IPS-18a (cell line): ENCODE results near the gene CHPF2.
A peak's percentile ranks its signal among the peaks of the same experiment; 100 is the strongest.

Experiments
- H3K27ac ChIP-seq: one replicate; pipeline ENCODE4 v1.5.1; 2013; ENCODE audit warnings: low read length
- H3K27me3 ChIP-seq: one replicate; pipeline ENCODE4 v1.6.1; 2013; ENCODE audit warnings: mild to moderate bottlenecking, low read length; ENCODE audit not compliant: control insufficient read depth, insufficient read depth
- H3K36me3 ChIP-seq: one replicate; pipeline ENCODE4 v1.6.1; 2013; ENCODE audit warnings: low read depth, low read length; ENCODE audit not compliant: control insufficient read depth
- H3K4me1 ChIP-seq: one replicate; pipeline ENCODE4 v1.6.1; 2013; ENCODE audit warnings: low read depth, low read length; ENCODE audit not compliant: control insufficient read depth
- H3K4me3 ChIP-seq: one replicate; pipeline ENCODE4 v1.5.1; 2013; ENCODE audit warnings: low read length
- H3K9ac ChIP-seq: one replicate; pipeline ENCODE4 v1.6.1; 2013; ENCODE audit warnings: mild to moderate bottlenecking, low read length, moderate library complexity
- H3K9me3 ChIP-seq: one replicate; pipeline ENCODE4 v1.6.1; 2013; ENCODE audit warnings: low read depth, low read length; ENCODE audit not compliant: control insufficient read depth

CHPF2 gene

GRCh38 chr7:151245360-151246101, 13.2 kb downstream of the CHPF2 start:
- Histone ChIP-seq H3K4me3 (peak overlapping the region; percentile 57), H3K27ac (no peak overlapping the region), H3K36me3 (no peaks in the 10 kb centered on the region), H3K9ac (no peak overlapping the region), H3K27me3 (peaks cover 68% of the 10 kb centered on the region), H3K9me3 (no peaks in the 10 kb centered on the region), H3K4me1 (peaks cover 26% of the 10 kb centered on the region)

GRCh38 chr7:151246102-151246850, 14.0 kb downstream of the CHPF2 start:
- Histone ChIP-seq H3K36me3 (no peaks in the 10 kb centered on the region), H3K9ac (no peak overlapping the region), H3K27ac (no peak overlapping the region), H3K4me3 (no peak overlapping the region), H3K4me1 (peaks cover 33% of the 10 kb centered on the region), H3K9me3 (no peaks in the 10 kb centered on the region), H3K27me3 (peaks cover 75% of the 10 kb centered on the region)

- no peak overlapping the region for H3K27ac ChIP-seq
- H3K4me3 ChIP-seq: no peak overlapping the region
- peaks cover 77% of the 10 kb centered on the region for H3K27me3 ChIP-seq
These were observed 14.7 kb downstream of the CHPF2 start for GRCh38 chr7:151246851-151247580.

GRCh38 chr7:151247611-151248345, 15.5 kb downstream of the CHPF2 start:
- Histone ChIP-seq H3K27ac (no peak overlapping the region), H3K9ac (no peak overlapping the region), H3K27me3 (peaks cover 77% of the 10 kb centered on the region)

More at GRCh38 chr7:151246851-151247580, 14.7 kb downstream of the CHPF2 start:
- Histone ChIP-seq H3K9ac (no peak overlapping the region), H3K4me1 (peaks cover 33% of the 10 kb centered on the region), H3K36me3 (no peaks in the 10 kb centered on the region), H3K9me3 (no peaks in the 10 kb centered on the region)

GRCh38 chr7:151248346-151249033, 16.2 kb downstream of the CHPF2 start, which contains the start of gene SMARCD3:
Gene SMARCD3 (minus strand): TSS chr7:151248694. CDS start chr7:151248562, 132 bp downstream.
- Histone ChIP-seq H3K9ac (no peak within 1 kb of the TSS), H3K4me3 (peak within 1 kb of the TSS; percentile 57), H3K9me3 (no peaks in the 10 kb centered on the region), H3K36me3 (no peaks in the 10 kb centered on the region), H3K27ac (no peak within 1 kb of the TSS), H3K27me3 (peaks cover 78% of the 10 kb centered on the region), H3K4me1 (peaks cover 40% of the 10 kb centered on the region)

More at GRCh38 chr7:151247611-151248345, 15.5 kb downstream of the CHPF2 start:
- H3K36me3 ChIP-seq: no peaks in the 10 kb centered on the region
- no peaks in the 10 kb centered on the region for H3K9me3 ChIP-seq
- H3K4me3 ChIP-seq: peak overlapping the region; percentile 57
- H3K4me1 ChIP-seq: peaks cover 36% of the 10 kb centered on the region

- Histone ChIP-seq H3K9ac (no peak overlapping the region), H3K4me1 (peaks cover 34% of the 10 kb centered on the region)
These were observed 16.9 kb downstream of the CHPF2 start for GRCh38 chr7:151249034-151249731.

GRCh38 chr7:151249732-151250072, 17.4 kb downstream of the CHPF2 start:
- H3K9me3 ChIP-seq: no peaks in the 10 kb centered on the region
- H3K9ac ChIP-seq: no peak overlapping the region
- peaks cover 30% of the 10 kb centered on the region for H3K4me1 ChIP-seq
- no peak overlapping the region for H3K27ac ChIP-seq
- H3K27me3 ChIP-seq: peaks cover 78% of the 10 kb centered on the region
- peak overlapping the region; percentile 49 for H3K4me3 ChIP-seq
- H3K36me3 ChIP-seq: no peaks in the 10 kb centered on the region

More at GRCh38 chr7:151249034-151249731, 16.9 kb downstream of the CHPF2 start:
- H3K27ac ChIP-seq: no peak overlapping the region
- H3K36me3 ChIP-seq: no peaks in the 10 kb centered on the region
- no peaks in the 10 kb centered on the region for H3K9me3 ChIP-seq
- peaks cover 78% of the 10 kb centered on the region for H3K27me3 ChIP-seq
- peak overlapping the region; percentile 49 for H3K4me3 ChIP-seq

GRCh38 chr7:151250181-151251132, 18.2 kb downstream of the CHPF2 start:
- H3K9me3 ChIP-seq: no peaks in the 10 kb centered on the region
- no peaks in the 10 kb centered on the region for H3K36me3 ChIP-seq
- H3K9ac ChIP-seq: no peak overlapping the region
- H3K27me3 ChIP-seq: peaks cover 73% of the 10 kb centered on the region
- H3K4me3 ChIP-seq: peak overlapping the region; percentile 53
- no peak overlapping the region for H3K27ac ChIP-seq
- peaks cover 25% of the 10 kb centered on the region for H3K4me1 ChIP-seq

GRCh38 chr7:151251328-151251688, 19.0 kb downstream of the CHPF2 start:
- peaks cover 25% of the 10 kb centered on the region for H3K4me1 ChIP-seq
- no peaks in the 10 kb centered on the region for H3K36me3 ChIP-seq
- H3K27me3 ChIP-seq: peaks cover 64% of the 10 kb centered on the region
- H3K9ac ChIP-seq: peak overlapping the region; percentile 40
- H3K4me3 ChIP-seq: peak overlapping the region; percentile 53
- H3K9me3 ChIP-seq: no peaks in the 10 kb centered on the region
- H3K27ac ChIP-seq: no peak overlapping the region
